Activated T-cell treated with anti-CD3 and anti-CD28 coated beads, Interleukin-2, amount 50 U/mL, for 4 hours (primary cell): ENCODE results near the gene NYNRIN. TPM values are rescaled to one million over a fixed set of nuclear protein-coding genes. Genes with fewer than 3 reads are reported as not detected.

ENCODE experiments used
- ATAC-seq, 2 donors: fragments of 200-7000 bp; cut with Tn5 transposase; one replicate each; pipeline ENCODE4 v1.10.0; 2021
- DNase-seq: peaks from one replicate; pipeline ENCODE4 v3.0.0-alpha.2; 2020
- H3K27me3 Mint-ChIP-seq: one replicate; pipeline ENCODE4 v1.8.0; 2021; ENCODE audit warnings: low read depth, mixed read lengths
- H3K36me3 Mint-ChIP-seq: one replicate; pipeline ENCODE4 v1.8.0; 2022; ENCODE audit warnings: mixed read lengths; ENCODE audit not compliant: insufficient read depth
- H3K4me1 Mint-ChIP-seq: one replicate; pipeline ENCODE4 v1.8.0; 2021; ENCODE audit warnings: low read depth, mixed read lengths
- H3K4me3 Mint-ChIP-seq: one replicate; pipeline ENCODE4 v1.8.0; 2021; ENCODE audit warnings: mild to moderate bottlenecking, moderate library complexity, mixed read lengths
- H3K9me3 Mint-ChIP-seq: one replicate; pipeline ENCODE4 v1.8.0; 2021; ENCODE audit warnings: mixed read lengths
- total RNA-seq, 3 donors: library from RNA; stranded (reverse); gene quantifications; one replicate each; pipeline ENCODE4 v1.2.1, GENCODE V29; 2021

Gene NYNRIN
- total RNA-seq, 3 donors from 2014 or later = 0.03 to 0.05 TPM; not detected in 1

DNA sequence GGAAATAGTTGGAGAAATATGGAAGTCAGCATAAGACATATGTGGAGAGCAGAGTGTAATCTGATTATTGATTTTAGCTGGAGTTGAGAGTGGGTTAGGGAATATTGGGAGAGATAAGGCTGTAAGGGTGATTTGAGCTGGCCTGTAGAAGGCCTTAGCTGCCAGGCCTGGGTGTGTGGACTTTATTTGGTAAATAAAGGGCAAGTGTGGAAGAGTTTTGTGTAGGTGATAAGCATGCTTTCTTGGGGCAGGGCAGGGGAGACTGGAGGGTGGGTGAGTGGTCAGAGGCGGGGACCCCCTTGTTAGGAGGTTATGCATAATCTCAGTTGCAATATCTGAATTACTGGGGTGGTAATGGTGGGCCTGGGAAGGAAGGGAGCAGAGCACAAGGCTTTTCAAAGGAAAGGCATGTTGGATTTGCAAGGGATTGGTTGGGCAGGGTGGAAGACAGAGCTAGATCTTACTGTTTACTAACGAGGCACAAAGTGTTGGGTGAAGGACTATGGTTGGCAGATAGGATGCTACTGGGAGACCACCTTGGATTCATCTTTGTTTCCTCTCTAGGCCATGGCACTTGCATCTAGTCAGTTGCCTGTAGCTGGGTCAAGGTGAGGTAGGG, 36.5 kb downstream of the NYNRIN start:
- Mint-ChIP-seq H3K9me3 (no peaks in the 10 kb centered on the region), H3K36me3 (peaks cover 40% of the 10 kb centered on the region), H3K4me1 (peaks cover 55% of the 10 kb centered on the region), H3K27me3 (no peaks in the 10 kb centered on the region), H3K4me3 (no peak overlapping the region)
- ATAC-seq = no peak
- DNase-seq = no peak

DNA sequence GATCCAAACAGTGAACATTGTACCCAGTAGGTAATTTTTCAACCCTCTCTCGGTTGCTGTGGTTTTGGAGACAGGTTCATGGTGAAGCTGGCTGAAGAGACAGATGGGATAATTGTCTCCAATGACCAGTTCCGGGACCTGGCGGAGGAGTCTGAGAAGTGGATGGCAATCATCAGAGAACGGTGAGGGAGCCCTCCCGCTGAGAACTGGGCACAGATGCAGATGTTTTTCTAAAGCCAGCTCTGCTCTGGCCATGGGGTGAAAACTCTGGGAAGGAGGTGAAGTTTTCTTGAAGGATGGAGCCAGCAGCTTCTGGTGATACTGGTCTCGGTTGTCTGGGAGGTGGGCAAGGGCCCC, 37.2 kb downstream of the NYNRIN start:
- Mint-ChIP-seq H3K9me3 (no peaks in the 10 kb centered on the region), H3K36me3 (peaks cover 46% of the 10 kb centered on the region), H3K4me1 (peaks cover 57% of the 10 kb centered on the region), H3K27me3 (no peaks in the 10 kb centered on the region), H3K4me3 (no peak overlapping the region)
- ATAC-seq = no peak
- DNase-seq = no peak

DNA sequence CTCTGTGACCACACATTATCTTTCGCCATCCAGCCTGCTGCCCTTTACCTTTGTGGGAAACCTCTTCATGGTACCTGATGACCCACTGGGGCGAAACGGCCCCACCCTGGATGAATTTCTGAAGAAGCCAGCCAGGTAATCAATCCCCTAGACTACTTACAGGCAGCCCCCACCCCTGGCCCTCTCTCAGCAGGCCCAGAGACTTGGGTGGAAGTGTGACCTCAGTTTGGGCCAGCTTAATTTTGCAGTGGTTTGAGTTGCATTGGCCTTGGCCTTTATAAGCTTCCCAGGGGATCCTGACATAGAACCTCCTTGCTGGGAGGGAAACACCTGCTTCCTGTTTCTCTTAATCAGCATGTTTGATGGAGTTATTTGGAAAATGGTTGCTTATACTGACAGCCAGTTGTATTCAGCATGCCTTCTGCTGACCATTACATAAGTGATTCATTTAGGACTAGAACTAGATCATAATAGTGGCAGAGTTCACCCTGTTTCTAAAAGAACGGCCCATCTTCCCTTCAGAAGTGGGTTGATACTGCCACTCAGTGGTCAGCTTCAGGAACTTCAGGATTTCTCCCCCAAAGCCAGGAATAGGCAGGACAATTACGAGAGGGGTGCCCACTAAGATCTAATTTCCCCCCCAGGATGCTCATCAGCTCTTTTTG, 37.7 kb downstream of the NYNRIN start:
- H3K36me3 Mint-ChIP-seq = peaks cover 48% of the 10 kb centered on the region
- peaks cover 56% of the 10 kb centered on the region for H3K4me1 Mint-ChIP-seq
- no peaks in the 10 kb centered on the region for H3K9me3 Mint-ChIP-seq
- no peak overlapping the region for H3K4me3 Mint-ChIP-seq
- ATAC-seq (peak; percentile 45 to 55), DNase-seq (peak; percentile 35)
- H3K27me3 Mint-ChIP-seq = no peaks in the 10 kb centered on the region

DNA sequence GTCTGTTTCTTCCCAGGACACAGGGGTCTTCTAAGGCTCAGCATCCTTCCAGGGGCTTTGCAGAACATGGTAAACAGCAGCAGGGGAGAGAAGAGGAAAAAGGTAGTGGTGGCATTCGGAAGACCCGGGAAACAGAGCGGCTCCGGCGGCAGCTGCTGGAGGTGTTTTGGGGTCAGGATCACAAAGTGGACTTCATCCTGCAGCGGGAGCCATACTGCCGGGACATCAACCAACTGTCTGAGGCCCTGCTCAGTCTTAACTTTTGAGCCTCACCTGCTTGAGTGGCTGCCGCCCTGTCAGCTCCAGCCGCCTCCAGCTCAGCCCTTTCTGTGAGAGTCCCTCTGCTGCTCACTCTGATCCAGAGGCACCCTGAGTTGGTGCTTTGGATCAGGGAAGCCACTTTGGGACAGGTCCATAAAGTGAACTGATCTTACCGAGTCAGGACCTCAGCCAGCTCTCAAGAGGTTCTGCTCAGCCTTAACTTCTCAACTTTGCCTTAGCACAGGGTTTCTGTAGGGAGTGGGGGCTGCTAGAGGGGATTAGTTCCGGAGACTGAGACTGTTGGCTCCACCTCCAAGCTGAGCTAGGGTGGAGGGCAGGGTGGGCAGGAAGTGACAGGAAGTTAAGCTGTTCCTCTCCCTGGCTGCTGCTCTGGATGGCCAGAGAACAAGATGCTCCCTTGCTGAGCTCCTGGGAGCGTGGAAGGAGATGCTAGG, 38.4 kb downstream of the NYNRIN start:
- Mint-ChIP-seq H3K4me3 (no peak overlapping the region), H3K27me3 (no peaks in the 10 kb centered on the region), H3K4me1 (peaks cover 57% of the 10 kb centered on the region), H3K9me3 (no peaks in the 10 kb centered on the region), H3K36me3 (peaks cover 45% of the 10 kb centered on the region)
- no peak for ATAC-seq
- no peak for DNase-seq

DNA sequence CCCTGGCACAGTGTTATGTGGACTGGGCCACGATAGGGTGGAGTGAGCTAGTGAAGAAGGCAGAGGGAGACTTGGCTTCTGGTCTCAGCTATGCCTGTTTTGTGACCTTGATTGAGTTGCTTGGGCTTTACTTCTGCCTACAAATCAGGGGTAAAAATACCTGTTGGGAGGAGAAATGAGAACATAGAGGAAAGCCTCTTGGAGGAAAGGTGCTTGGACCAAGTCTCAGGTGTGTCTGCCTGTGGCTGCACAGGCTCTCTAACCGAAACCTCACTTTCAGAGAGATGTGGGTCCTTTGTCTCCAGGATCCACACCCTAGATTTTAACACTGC, 38.9 kb downstream of the NYNRIN start:
- no peaks in the 10 kb centered on the region for H3K27me3 Mint-ChIP-seq
- ATAC-seq = no peak
- DNase-seq = no peak
- peaks cover 45% of the 10 kb centered on the region for H3K36me3 Mint-ChIP-seq
- no peaks in the 10 kb centered on the region for H3K9me3 Mint-ChIP-seq
- peaks cover 60% of the 10 kb centered on the region for H3K4me1 Mint-ChIP-seq
- no peak overlapping the region for H3K4me3 Mint-ChIP-seq

DNA sequence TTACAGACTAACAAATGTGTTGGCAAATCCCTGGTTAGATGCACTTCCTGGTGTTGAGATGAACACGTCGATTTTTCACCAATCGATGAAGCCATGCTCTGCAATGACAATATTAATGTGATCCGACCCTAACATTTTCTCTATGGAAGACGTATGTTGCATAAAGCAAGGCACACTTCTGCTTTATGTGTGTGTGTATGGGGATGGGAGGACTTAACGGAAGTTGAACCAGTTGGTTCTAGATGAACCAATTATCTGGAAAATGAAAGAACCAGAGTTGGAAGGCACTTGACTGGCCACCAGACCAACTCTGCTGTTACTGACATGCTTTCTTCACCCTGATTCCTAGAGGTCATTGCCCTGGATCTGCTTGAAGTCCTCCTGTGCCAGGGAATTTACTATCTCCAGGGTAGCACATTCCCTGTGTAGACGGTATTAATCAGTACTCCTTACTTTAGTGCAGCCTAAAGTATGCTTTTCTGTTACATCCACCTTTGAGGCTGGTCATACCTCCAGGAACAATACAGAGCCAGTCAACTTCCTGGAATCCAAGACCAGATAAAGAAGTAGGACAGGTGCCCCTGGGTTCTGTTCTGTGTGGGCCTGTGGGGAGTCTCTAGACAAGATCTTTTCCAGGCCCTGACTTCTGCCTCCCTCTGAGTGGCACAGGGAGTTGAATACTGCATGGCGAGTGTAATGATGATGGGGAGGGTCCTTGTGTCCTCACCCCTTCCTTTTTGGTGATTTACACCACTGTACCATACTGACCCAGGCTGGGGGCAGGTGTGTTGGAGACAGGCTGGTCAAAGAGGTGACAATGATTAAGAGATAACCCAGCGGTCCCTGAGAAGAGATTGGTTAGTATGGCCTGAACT, 39.7 kb downstream of the NYNRIN start:
- H3K4me3 Mint-ChIP-seq = no peak overlapping the region
- DNase-seq (no peak), ATAC-seq (no peak)
- no peaks in the 10 kb centered on the region for H3K9me3 Mint-ChIP-seq
- peaks cover 38% of the 10 kb centered on the region for H3K36me3 Mint-ChIP-seq
- H3K4me1 Mint-ChIP-seq = peaks cover 63% of the 10 kb centered on the region
- H3K27me3 Mint-ChIP-seq = no peaks in the 10 kb centered on the region

DNA sequence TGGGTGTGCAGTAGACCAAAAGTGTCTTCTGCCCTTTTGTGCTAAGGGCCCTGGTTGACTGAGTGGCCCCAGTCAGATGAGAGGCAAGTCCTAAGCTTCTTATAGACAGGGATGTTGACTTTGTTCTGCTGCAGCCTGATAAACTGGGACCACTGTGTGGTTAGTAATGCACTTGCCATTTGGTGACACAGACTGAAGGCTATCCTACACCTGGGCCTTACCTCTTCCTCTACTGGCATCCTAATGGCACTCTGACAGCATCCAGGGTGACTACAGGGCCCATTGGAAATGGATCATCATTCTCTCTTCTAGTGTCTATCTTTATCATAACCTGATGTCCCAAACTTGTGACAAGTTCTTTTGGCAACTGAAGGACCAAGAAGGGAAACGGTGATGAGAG, 40.5 kb downstream of the NYNRIN start:
- no peaks in the 10 kb centered on the region for H3K27me3 Mint-ChIP-seq
- no peak overlapping the region for H3K4me3 Mint-ChIP-seq
- no peak for ATAC-seq

DNA sequence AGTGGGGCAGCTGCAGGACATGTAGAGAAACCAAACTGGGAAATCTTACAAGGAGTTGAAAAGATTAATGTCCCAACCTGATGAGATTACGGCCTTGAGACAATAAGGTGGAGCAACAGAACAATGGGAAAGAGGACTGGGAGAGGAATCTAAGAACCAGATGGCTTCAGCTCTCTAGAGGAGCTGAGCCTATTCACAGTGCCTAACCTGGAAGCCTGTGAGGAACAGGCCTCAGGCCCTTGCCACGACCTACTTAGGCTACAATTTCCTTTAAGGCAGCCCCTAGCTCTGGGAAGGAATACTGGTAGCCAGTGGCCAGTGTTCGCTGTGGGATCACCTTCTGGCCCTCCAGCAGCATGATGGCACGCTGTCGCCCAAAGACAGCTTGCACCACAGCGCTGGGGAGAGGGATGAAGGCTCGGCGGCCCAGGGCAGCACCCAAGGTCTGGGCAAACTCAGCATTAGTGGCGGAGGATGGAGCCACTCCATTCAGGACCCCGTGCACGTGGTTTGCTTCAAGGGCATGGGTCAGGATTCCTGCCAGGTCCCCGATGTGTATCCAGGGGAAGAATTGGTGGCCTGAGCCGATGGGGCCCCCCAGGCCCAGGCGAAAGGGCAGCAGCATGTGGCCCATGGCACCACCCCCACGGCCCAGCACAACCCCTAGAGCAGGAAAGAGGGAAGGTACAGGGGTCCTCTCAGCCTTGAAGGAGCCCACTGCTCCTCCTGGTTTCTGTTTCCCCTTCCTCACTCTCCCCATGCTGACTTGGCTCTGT, 41.2 kb downstream of the NYNRIN start:
- H3K27me3 Mint-ChIP-seq = no peaks in the 10 kb centered on the region
- ATAC-seq = no peak
- no peak for DNase-seq
- H3K4me1 Mint-ChIP-seq = peaks cover 64% of the 10 kb centered on the region
- H3K9me3 Mint-ChIP-seq = no peaks in the 10 kb centered on the region
- H3K4me3 Mint-ChIP-seq = no peak overlapping the region
- peaks cover 33% of the 10 kb centered on the region for H3K36me3 Mint-ChIP-seq

More for the DNA sequence above, 40.5 kb downstream of the NYNRIN start:
- peaks cover 64% of the 10 kb centered on the region for H3K4me1 Mint-ChIP-seq
- DNase-seq = no peak
- peaks cover 33% of the 10 kb centered on the region for H3K36me3 Mint-ChIP-seq
- H3K9me3 Mint-ChIP-seq = no peaks in the 10 kb centered on the region

DNA sequence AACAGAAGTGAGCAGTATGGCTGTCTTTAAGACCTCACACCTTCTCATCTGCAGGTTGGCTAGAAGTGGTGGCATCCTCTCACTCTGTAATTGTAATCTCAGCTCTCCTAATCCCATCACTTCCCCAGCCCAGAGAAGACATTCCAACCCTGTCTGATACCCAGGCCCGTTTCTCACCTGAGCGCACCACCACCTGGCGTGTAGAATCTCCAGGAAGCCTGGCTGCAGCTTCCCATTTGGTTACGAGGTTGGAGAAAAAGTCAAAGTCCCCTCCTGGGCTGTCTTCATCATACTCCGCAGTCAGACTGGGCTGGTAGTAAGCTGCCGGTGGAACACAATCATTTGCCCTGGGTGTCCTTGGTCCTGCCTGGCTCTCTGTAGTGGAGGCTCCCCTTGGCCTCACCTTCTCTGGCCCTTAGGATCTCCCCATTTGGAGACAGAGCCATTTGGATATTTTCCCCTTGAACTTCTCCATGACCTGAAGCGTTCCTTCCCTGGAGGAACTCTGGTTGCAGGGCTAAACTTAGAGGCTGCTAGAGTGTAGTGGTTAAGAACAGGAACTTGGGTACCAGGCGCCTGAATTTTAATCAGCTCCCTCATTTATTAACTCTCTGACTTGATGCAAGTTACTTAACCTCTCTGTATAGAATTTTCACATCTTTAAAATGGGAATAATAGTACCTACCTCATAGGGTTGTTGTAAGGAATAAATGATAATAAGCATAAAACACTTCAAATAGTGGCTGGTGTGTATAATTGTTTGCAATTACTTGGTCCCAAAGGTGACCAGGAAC, 42.0 kb downstream of the NYNRIN start:
- peaks cover 29% of the 10 kb centered on the region for H3K36me3 Mint-ChIP-seq
- H3K27me3 Mint-ChIP-seq = no peaks in the 10 kb centered on the region
- peak overlapping the region; percentile 94 for H3K4me3 Mint-ChIP-seq
- H3K4me1 Mint-ChIP-seq = peaks cover 62% of the 10 kb centered on the region
- ATAC-seq (no peak), DNase-seq (no peak)
- no peaks in the 10 kb centered on the region for H3K9me3 Mint-ChIP-seq

DNA sequence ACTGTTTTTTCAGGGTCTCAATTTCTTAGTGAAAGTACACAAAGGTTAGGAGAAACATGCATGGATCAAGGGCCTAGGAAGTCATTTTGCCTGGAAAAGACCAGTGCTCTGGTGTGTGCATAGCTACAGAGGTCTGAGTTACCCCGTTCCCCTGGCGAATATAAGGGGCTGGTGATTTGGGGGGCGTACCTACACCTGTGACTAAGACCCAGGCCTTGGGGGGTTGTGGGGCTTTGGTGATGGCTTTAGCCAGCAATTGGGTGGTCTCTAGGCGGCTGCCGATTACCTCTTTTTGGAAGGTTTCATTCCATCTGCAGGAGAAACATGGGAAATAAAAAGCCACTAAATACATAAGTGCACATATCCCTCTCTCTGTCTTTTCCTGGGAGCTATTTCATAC, 42.7 kb downstream of the NYNRIN start:
- H3K9me3 Mint-ChIP-seq = no peaks in the 10 kb centered on the region
- H3K27me3 Mint-ChIP-seq = no peaks in the 10 kb centered on the region
- peak overlapping the region; percentile 94 for H3K4me3 Mint-ChIP-seq
- peaks cover 30% of the 10 kb centered on the region for H3K36me3 Mint-ChIP-seq
- peaks cover 57% of the 10 kb centered on the region for H3K4me1 Mint-ChIP-seq
- ATAC-seq (no peak), DNase-seq (no peak)

DNA sequence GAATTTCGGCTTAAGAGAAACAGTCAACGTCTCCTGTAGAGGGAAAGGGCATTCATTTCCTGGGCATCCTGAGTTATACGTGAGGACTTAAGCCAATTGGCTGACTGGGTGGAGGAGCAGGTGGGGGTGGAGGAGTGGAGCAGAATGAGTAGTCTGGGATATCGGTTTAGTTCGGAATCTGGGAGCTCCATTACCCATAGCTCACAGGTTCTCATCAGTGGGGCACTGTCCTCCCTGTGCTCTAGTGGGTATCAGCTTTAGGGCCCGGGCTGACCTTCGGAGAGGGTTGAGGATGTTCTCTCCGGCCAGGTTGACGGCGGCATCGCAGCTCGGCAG, 43.1 kb downstream of the NYNRIN start:
- H3K4me3 Mint-ChIP-seq = peak overlapping the region; percentile 94
- no peaks in the 10 kb centered on the region for H3K9me3 Mint-ChIP-seq
- H3K27me3 Mint-ChIP-seq = no peaks in the 10 kb centered on the region
- DNase-seq (no peak), ATAC-seq (no peak)
- H3K36me3 Mint-ChIP-seq = peaks cover 28% of the 10 kb centered on the region
- H3K4me1 Mint-ChIP-seq = peaks cover 53% of the 10 kb centered on the region

DNA sequence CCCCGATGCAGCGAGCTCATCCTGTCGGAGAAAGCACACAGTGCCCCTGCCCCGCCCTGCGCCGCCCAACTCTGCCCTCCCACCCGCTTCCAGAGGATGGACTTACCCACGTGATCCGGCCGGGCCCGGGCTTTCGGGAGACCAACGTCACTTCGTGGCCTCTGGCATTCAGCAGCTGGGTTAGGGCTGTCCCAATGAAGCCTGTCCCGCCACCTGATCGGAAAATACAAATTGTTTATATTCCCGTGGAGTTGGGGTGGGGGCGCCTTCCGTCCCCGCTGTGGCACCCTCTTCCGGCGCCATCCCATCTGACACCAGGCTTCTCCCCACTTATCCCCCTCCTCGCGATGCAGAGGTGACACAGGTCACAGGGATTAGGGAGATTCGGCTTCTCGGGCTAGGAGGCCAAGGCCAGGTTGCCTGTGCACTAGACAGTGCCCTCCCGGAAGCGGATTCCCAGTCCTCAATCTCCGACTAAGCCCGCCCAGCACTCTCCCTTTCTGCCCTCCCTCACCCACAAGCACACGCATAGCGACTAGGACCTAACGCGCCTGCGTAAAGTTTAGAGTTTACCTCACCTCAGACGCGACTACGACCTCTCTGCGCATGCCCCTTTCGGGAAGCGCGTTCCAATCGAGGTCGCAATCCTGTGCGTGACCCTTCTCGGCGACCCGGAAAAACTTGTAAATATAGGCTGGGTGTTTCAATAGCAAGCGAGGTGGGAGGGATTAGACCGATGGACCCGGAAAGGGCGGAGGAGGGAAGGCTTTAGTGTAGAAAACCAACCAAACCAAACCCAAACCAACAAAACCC, 43.6 kb downstream of the NYNRIN start, which contains the start of gene SDR39U1:
SDR39U1 (minus strand) TSS at position 537 of the 813 bp plus-strand sequence; CDS start at position 530, 7 bp downstream.
- DNase-seq = peak; percentile 93
- Mint-ChIP-seq H3K9me3 (no peaks in the 10 kb centered on the region), H3K27me3 (no peaks in the 10 kb centered on the region), H3K4me3 (peak within 1 kb of the TSS; percentile 94), H3K4me1 (peaks cover 48% of the 10 kb centered on the region), H3K36me3 (peaks cover 28% of the 10 kb centered on the region)
- peak; percentile 91 to 93 for ATAC-seq
